DND-41 (cell line): ENCODE measurements around the gene EEFSEC.

Experiments used
- EZH2 ChIP-seq: IDR thresholded peaks from 3 replicates; pipeline ENCODE4 v1.6.1; 2012; ENCODE audit warnings: borderline replicate concordance, low read depth, mild to moderate bottlenecking, moderate library complexity, low read length, inconsistent platforms; ENCODE audit not compliant: severe bottlenecking
- TF ChIP-seq, protein P1 (sequence below): IDR thresholded peaks from 2 replicates; pipeline ENCODE4 v1.5.1; 2012; ENCODE audit warnings: borderline replicate concordance, low read length, moderate library complexity, mild to moderate bottlenecking; ENCODE audit not compliant: poor library complexity, severe bottlenecking; ENCODE audit errors: extremely low read depth

DNA sequence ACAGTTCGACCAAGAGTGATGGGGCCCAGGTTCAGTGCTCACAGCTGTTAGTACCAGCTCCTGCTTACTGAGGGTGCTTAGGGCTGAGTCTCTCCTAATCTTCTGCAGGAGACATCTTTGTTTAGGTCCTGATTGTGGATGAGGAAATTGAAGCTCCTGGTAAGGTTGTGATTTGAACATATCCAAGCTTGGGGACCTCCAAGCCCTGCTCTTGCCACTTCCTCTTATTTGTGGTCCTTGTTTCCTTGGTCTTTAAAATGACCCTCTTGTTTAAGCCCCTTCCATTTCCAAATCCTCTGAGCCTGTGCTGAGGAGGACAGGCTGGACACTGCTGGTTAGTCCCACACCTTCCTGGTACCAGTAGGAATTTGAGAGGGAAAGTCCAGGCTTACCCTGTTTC, 87.0 kb downstream of the EEFSEC start:
- TF ChIP-seq, protein P1, sequence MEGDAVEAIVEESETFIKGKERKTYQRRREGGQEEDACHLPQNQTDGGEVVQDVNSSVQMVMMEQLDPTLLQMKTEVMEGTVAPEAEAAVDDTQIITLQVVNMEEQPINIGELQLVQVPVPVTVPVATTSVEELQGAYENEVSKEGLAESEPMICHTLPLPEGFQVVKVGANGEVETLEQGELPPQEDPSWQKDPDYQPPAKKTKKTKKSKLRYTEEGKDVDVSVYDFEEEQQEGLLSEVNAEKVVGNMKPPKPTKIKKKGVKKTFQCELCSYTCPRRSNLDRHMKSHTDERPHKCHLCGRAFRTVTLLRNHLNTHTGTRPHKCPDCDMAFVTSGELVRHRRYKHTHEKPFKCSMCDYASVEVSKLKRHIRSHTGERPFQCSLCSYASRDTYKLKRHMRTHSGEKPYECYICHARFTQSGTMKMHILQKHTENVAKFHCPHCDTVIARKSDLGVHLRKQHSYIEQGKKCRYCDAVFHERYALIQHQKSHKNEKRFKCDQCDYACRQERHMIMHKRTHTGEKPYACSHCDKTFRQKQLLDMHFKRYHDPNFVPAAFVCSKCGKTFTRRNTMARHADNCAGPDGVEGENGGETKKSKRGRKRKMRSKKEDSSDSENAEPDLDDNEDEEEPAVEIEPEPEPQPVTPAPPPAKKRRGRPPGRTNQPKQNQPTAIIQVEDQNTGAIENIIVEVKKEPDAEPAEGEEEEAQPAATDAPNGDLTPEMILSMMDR, result no peak
- TF ChIP-seq EZH2, result no peak
